GM13977 (cell line): ENCODE results near the gene PACRGL.
"Not testable (repeated sequence)": the region's sequence is repeated elsewhere in the genome, so short reads cannot be mapped to it uniquely, and the experiment has no call there.

Experiments
- DNase-seq: peaks from one replicate; pipeline ENCODE4 v3.0.0; 2012; ENCODE audit warnings: low spot score
- in situ Hi-C: fragments of 300-500 bp; cut with MboI; formaldehyde crosslinking; loops from one replicate; pipeline ENCODE4 v1.12.0; 2022; ENCODE audit warnings: low sequenced_read_pairs, low pct_unique_long_range_greater_than_20kb, mixed read lengths, inconsistent platforms; ENCODE audit not compliant: unreplicated experiment
- TF ChIP-seq, protein P1 (sequence below): IDR thresholded peaks from 2 replicates; pipeline ENCODE4 v1.5.1; 2012; ENCODE audit warnings: mild to moderate bottlenecking, control low read depth; ENCODE audit not compliant: insufficient read depth; ENCODE audit errors: extremely low read depth, missing control alignments

Gene PACRGL

DNA sequence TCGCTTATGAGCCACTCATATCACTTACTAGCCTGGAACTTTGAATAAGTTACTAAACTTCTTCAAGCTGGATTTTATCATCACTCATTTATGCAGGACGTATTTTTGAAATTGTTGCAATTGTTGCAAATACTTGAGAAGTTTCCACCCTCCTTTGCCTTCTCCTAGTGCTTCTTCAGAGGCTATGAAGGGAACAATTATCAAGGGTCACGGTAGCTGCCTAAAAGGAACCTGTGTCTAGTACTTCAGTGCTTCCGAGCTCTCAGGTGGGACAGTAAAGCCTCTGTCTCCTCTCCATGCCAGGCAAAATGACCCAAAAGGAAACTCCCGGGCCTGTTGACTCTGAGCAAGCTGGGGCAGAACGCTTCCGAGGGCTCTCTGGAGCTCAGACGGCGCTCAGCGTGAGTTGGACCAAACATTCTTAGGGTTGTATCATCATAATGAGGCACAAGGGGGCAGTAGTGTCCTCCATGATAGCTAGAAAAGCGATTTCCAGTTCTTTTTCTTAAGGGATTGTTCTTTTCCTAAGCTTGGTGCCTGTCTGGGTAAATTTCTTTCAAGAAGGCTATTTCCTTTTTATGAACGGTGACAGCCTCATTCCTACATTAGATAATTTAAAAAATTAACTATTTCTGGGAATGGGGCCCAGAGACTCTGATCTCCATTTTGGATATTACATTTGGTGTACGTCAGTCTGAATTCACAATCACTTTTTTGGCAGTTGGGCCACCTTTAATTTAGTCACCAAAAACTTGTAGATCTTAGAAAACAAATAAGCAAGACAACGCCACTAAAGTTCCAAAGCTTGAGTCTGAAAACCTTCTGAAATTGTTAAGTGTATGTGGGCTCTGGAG is 73.1 kb downstream of the PACRGL start:
- TF ChIP-seq, protein P1, sequence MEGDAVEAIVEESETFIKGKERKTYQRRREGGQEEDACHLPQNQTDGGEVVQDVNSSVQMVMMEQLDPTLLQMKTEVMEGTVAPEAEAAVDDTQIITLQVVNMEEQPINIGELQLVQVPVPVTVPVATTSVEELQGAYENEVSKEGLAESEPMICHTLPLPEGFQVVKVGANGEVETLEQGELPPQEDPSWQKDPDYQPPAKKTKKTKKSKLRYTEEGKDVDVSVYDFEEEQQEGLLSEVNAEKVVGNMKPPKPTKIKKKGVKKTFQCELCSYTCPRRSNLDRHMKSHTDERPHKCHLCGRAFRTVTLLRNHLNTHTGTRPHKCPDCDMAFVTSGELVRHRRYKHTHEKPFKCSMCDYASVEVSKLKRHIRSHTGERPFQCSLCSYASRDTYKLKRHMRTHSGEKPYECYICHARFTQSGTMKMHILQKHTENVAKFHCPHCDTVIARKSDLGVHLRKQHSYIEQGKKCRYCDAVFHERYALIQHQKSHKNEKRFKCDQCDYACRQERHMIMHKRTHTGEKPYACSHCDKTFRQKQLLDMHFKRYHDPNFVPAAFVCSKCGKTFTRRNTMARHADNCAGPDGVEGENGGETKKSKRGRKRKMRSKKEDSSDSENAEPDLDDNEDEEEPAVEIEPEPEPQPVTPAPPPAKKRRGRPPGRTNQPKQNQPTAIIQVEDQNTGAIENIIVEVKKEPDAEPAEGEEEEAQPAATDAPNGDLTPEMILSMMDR, result peak; percentile 65
- peak; percentile 26 for DNase-seq
- in situ Hi-C loops, result no loop called here

DNA sequence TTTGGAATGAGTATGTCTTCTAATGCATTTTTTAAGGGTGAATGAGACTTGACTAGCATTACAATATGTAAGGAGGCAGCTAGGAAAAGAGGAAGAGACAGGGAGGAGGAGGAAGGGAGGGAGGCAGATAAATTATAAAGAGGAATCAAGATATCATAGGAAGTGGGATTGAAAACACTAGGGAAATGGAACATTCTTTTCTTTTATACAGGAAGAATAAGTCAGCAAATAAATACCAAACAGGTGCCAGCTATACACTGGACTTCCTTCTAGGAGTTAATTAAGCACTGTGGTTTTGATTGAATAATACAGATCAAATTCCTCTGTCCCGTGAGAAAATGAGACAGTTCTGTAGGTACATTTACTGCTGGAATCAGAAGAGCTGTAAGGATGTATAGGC is 78.6 kb downstream of the PACRGL start:
- in situ Hi-C loops, result no loop called here
- TF ChIP-seq, protein P1, result no peak
- no peak for DNase-seq

DNA sequence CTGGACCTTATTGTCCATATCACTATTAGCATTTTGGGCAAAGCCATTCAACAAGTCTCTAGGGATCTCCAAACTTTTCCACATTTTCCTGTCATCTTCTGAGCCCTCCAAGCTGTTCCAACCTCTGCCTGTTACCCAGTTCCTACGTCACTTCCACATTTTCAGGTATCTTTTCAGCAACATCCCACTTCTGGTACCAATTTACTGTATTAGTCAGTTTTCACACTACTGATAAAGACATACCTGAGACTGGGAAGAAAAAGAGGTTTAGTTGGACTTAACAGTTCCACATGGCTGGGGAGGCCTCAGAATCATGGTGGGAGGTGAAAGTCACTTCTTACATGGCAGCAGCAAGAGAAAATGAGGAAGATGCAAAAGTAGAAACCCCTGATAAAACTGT is 82.9 kb downstream of the PACRGL start:
- in situ Hi-C loops, DNase-seq: not testable (repeated sequence)

DNA sequence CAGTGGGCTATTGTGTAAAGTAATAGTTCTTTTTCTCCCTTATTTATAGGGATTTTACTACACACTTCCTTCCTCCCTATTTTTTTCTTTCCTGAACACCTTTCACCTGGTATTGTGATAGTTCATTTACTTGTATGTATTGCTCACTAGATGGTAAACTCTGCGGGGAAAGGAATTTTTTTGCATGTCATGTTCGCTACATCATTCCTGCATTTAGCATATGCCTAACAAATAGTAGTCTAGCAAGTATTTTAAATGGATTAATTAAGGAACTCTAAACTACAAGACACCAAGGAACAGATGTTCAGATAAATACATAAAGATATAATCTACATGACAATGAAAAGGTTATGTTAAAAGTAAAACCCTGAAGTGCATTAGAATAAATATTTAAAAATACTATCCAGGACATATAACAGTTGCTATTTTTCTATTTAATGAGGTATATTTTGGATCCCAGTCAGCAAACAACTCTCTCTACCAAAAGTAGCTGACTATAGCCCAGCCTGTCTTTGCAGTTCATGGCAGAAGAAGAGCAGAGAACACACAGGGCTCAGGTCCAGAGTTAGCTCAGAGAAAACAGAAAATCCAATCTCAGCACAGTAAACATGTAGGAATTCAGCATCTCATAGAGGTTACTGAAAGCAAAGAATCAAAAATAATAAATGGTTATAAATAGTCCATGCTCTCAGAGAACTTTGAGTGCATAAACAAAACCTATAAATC is 87.8 kb downstream of the PACRGL start:
- DNase-seq, result no peak
- in situ Hi-C loops, result no loop called here

More for the DNA sequence above, 87.8 kb downstream of the PACRGL start:
- TF ChIP-seq, protein P1, result no peak
